ENCODE measurements around the gene MRPL28.

GRCh38 chr16:379183-379960, 9.0 kb upstream of the MRPL28 start:
- TF ChIP-seq SP1 (IDR thresholded peaks at IDR 0.05): no peak
- TF ChIP-seq FOXM1 (IDR thresholded peaks at IDR 0.05; ENCODE audit: borderline replicate concordance): no peak
- no peak for TF ChIP-seq ZNF384 (IDR thresholded peaks at IDR 0.05)
